ENCODE results near the gene DNAH14.

DNA sequence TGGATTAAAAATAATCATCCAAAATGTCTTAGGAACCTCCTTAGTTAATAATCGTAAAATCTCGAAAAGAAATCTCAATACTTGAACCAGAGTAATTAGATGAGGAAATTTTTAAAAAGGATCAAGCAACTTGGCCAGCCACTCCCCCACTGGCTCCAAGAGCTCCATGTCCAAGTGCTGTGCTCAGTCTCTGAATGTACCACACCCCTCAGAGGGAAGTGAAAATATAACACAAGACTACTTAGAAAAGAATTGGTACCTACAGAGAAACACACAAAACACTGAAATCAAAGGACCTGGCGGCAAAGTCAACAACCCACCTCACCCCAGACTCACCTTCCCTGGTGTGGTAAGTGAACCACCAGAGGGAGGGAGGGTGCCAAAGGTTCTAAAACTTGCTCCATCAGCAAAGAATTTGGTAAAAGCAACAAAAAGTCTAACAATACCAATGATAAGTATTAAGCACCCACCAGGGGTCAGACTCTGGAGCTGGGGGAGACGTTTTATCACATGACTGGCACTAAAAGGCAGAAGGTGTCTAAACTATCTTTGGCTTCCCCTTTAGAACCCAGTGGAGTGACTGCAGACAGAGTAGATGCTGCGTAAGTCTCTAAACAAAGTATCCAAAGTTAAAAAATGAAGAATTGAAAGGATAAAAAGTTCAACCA, 484.4 kb downstream of the DNAH14 start:
- TF ChIP-seq, protein P1, sequence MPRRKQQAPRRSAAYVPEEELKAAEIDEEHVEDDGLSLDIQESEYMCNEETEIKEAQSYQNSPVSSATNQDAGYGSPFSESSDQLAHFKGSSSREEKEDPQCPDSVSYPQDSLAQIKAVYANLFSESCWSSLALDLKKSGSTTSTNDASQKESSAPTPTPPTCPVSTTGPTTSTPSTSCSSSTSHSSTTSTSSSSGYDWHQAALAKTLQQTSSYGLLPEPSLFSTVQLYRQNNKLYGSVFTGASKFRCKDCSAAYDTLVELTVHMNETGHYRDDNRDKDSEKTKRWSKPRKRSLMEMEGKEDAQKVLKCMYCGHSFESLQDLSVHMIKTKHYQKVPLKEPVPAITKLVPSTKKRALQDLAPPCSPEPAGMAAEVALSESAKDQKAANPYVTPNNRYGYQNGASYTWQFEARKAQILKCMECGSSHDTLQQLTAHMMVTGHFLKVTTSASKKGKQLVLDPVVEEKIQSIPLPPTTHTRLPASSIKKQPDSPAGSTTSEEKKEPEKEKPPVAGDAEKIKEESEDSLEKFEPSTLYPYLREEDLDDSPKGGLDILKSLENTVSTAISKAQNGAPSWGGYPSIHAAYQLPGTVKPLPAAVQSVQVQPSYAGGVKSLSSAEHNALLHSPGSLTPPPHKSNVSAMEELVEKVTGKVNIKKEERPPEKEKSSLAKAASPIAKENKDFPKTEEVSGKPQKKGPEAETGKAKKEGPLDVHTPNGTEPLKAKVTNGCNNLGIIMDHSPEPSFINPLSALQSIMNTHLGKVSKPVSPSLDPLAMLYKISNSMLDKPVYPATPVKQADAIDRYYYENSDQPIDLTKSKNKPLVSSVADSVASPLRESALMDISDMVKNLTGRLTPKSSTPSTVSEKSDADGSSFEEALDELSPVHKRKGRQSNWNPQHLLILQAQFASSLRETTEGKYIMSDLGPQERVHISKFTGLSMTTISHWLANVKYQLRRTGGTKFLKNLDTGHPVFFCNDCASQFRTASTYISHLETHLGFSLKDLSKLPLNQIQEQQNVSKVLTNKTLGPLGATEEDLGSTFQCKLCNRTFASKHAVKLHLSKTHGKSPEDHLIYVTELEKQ (tag by site-specific recombination; IDR thresholded peaks at IDR 0.05; ENCODE audit: borderline replicate concordance), result no peak
- TF ChIP-seq, protein P2, sequence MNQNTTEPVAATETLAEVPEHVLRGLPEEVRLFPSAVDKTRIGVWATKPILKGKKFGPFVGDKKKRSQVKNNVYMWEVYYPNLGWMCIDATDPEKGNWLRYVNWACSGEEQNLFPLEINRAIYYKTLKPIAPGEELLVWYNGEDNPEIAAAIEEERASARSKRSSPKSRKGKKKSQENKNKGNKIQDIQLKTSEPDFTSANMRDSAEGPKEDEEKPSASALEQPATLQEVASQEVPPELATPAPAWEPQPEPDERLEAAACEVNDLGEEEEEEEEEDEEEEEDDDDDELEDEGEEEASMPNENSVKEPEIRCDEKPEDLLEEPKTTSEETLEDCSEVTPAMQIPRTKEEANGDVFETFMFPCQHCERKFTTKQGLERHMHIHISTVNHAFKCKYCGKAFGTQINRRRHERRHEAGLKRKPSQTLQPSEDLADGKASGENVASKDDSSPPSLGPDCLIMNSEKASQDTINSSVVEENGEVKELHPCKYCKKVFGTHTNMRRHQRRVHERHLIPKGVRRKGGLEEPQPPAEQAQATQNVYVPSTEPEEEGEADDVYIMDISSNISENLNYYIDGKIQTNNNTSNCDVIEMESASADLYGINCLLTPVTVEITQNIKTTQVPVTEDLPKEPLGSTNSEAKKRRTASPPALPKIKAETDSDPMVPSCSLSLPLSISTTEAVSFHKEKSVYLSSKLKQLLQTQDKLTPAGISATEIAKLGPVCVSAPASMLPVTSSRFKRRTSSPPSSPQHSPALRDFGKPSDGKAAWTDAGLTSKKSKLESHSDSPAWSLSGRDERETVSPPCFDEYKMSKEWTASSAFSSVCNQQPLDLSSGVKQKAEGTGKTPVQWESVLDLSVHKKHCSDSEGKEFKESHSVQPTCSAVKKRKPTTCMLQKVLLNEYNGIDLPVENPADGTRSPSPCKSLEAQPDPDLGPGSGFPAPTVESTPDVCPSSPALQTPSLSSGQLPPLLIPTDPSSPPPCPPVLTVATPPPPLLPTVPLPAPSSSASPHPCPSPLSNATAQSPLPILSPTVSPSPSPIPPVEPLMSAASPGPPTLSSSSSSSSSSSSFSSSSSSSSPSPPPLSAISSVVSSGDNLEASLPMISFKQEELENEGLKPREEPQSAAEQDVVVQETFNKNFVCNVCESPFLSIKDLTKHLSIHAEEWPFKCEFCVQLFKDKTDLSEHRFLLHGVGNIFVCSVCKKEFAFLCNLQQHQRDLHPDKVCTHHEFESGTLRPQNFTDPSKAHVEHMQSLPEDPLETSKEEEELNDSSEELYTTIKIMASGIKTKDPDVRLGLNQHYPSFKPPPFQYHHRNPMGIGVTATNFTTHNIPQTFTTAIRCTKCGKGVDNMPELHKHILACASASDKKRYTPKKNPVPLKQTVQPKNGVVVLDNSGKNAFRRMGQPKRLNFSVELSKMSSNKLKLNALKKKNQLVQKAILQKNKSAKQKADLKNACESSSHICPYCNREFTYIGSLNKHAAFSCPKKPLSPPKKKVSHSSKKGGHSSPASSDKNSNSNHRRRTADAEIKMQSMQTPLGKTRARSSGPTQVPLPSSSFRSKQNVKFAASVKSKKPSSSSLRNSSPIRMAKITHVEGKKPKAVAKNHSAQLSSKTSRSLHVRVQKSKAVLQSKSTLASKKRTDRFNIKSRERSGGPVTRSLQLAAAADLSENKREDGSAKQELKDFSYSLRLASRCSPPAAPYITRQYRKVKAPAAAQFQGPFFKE (tag by site-specific recombination; IDR thresholded peaks at IDR 0.05; ENCODE audit: borderline replicate concordance), result no peak
- TF ChIP-seq, protein P3, sequence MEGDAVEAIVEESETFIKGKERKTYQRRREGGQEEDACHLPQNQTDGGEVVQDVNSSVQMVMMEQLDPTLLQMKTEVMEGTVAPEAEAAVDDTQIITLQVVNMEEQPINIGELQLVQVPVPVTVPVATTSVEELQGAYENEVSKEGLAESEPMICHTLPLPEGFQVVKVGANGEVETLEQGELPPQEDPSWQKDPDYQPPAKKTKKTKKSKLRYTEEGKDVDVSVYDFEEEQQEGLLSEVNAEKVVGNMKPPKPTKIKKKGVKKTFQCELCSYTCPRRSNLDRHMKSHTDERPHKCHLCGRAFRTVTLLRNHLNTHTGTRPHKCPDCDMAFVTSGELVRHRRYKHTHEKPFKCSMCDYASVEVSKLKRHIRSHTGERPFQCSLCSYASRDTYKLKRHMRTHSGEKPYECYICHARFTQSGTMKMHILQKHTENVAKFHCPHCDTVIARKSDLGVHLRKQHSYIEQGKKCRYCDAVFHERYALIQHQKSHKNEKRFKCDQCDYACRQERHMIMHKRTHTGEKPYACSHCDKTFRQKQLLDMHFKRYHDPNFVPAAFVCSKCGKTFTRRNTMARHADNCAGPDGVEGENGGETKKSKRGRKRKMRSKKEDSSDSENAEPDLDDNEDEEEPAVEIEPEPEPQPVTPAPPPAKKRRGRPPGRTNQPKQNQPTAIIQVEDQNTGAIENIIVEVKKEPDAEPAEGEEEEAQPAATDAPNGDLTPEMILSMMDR (tag by site-specific recombination; IDR thresholded peaks at IDR 0.05), result no peak
